SK-N-SH treated with all-trans-retinoic acid at 6 μM for 48 hours (cell line): ENCODE measurements around the gene SMS.

Source experiments
- RARB ChIP-seq: fragments of 250-450 bp; sonication (Bioruptor Pico); IDR thresholded peaks from 2 replicates; pipeline ENCODE4 v1.8.0; 2021; ENCODE audit warnings: mild to moderate bottlenecking, moderate library complexity
- SNAI2 ChIP-seq: fragments of 250-450 bp; sonication (Bioruptor Pico); IDR thresholded peaks from 2 replicates; pipeline ENCODE4 v1.5.0; 2020; ENCODE audit warnings: mild to moderate bottlenecking, moderate library complexity
- ZFP3 ChIP-seq: fragments of 250-450 bp; sonication (Bioruptor Pico); IDR thresholded peaks from 2 replicates; pipeline ENCODE4 v1.5.0; 2020; ENCODE audit warnings: mild to moderate bottlenecking, moderate library complexity
- TF ChIP-seq, protein P1 (sequence below): fragments of 250-450 bp; sonication (Bioruptor Pico); IDR thresholded peaks from 2 replicates; pipeline ENCODE4 v1.8.0; 2021; ENCODE audit warnings: low read depth, mild to moderate bottlenecking, moderate library complexity, borderline replicate concordance
- TF ChIP-seq, protein P2 (sequence below): fragments of 250-450 bp; sonication (Bioruptor Pico); IDR thresholded peaks from 2 replicates; pipeline ENCODE4 v1.5.1; 2020; ENCODE audit warnings: low read depth, mild to moderate bottlenecking, moderate library complexity

DNA sequence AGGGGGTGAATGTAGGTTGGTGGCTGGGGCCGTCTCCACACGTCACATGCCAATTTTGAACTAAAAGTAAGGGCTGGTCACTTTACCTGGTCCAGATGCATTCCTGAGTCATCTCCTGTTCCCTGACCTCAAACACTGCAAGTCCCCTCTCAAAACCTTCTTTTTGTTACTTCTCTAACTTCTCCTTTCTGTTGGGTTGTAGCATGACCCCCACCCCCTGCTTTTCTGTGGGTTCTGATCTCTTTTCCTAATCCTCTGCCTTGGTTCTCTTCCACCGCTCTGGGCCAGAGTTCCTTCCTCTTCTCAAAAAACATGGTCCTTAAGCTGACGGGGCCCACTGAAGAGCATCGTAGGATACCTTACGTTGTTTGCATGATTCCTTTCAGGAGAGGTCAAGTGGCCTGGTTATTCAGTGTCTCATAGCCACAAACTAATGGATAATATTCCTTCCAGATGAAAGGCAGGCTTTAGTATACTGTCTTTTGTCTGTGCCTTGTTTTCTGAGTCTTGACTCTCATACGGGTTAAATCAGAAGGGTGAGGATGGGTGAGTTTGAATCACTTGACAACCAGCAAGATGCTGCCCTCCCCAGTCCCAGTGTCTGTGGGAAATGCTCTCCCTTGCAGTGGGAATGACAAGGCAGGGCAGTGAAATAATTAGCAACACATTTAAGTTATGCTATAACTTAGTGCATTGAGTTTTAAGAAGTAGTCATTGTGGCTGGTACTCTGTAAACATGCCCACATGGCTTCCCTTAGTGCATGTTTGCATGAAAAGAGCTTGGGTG lies 15.1 kb downstream of the SMS start:
- TF ChIP-seq RARB (CRISPR knock-in tag) (no peak), ZFP3 (CRISPR knock-in tag) (no peak), SNAI2 (CRISPR knock-in tag) (no peak)
- TF ChIP-seq, protein P1, sequence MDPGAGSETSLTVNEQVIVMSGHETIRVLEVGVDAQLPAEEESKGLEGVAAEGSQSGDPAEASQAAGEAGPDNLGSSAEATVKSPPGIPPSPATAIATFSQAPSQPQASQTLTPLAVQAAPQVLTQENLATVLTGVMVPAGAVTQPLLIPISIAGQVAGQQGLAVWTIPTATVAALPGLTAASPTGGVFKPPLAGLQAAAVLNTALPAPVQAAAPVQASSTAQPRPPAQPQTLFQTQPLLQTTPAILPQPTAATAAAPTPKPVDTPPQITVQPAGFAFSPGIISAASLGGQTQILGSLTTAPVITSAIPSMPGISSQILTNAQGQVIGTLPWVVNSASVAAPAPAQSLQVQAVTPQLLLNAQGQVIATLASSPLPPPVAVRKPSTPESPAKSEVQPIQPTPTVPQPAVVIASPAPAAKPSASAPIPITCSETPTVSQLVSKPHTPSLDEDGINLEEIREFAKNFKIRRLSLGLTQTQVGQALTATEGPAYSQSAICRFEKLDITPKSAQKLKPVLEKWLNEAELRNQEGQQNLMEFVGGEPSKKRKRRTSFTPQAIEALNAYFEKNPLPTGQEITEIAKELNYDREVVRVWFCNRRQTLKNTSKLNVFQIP (CRISPR knock-in tag), result no peak
- TF ChIP-seq, protein P2, sequence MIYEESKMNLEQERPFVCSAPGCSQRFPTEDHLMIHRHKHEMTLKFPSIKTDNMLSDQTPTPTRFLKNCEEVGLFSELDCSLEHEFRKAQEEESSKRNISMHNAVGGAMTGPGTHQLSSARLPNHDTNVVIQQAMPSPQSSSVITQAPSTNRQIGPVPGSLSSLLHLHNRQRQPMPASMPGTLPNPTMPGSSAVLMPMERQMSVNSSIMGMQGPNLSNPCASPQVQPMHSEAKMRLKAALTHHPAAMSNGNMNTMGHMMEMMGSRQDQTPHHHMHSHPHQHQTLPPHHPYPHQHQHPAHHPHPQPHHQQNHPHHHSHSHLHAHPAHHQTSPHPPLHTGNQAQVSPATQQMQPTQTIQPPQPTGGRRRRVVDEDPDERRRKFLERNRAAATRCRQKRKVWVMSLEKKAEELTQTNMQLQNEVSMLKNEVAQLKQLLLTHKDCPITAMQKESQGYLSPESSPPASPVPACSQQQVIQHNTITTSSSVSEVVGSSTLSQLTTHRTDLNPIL (CRISPR knock-in tag), result no peak
